H1 (cell line): Measurements from ENCODE around the gene MAP1LC3C. TPM values are rescaled to one million over a fixed set of nuclear protein-coding genes. Genes with fewer than 3 reads are reported as not detected.

Source experiments
- CTCF ChIA-PET: fragments of 300-600 bp; sonication (Branson Sonifier 250); formaldehyde crosslinking; loops from one replicate; lab custom pipeline; 2021; ENCODE audit not compliant: partially characterized antibody; lab: Charles Lee
- POLR2A ChIA-PET: fragments of 300-600 bp; sonication (Branson Sonifier 250); formaldehyde crosslinking; loops from one replicate; lab custom pipeline; 2021; ENCODE audit warnings: inconsistent platforms; ENCODE audit not compliant: partially characterized antibody; lab: Charles Lee
- DNase-seq, 2 experiments: peaks; one replicate each; pipeline versions ENCODE4 v3.0.0 to v3.0.0-alpha.2; 2010 to 2022; ENCODE audit warnings: low spot score in 2 of 2, low read depth in 1 of 2, mixed read lengths in 1 of 2
- FAIRE-seq: peaks from 2 replicates; lab custom pipeline; 2011; peaks lifted over from hg19 to GRCh38; lab: Jason Lieb, UNC
- H2AFZ ChIP-seq: 2 replicates; pipeline ENCODE4 v1.8.1; 2012; ENCODE audit warnings: low read length, inconsistent platforms
- H2AK5ac ChIP-seq: 2 replicates; pipeline ENCODE4 v1.6.1; 2013; ENCODE audit warnings: low read depth, low read length
- H2BK120ac ChIP-seq: replicated peaks from 2 replicates; pipeline ENCODE3; 2013; ENCODE audit warnings: low read depth, low read length, inconsistent platforms
- H2BK12ac ChIP-seq: 2 replicates; pipeline ENCODE4 v1.6.1; 2013; ENCODE audit warnings: low read depth, low read length
- H2BK15ac ChIP-seq: 2 replicates; pipeline ENCODE4 v1.6.1; 2013; ENCODE audit warnings: low read length
- H2BK20ac ChIP-seq: 2 replicates; pipeline ENCODE4 v1.6.1; 2013; ENCODE audit warnings: low read length
- H2BK5ac ChIP-seq: 2 replicates; pipeline ENCODE4 v1.6.1; 2013; ENCODE audit warnings: low read depth, low read length
- H3K14ac ChIP-seq: 2 replicates; pipeline ENCODE4 v1.6.1; 2013; ENCODE audit warnings: inconsistent platforms; ENCODE audit not compliant: insufficient read length
- H3K18ac ChIP-seq: 2 replicates; pipeline ENCODE4 v1.6.1; 2013; ENCODE audit warnings: low read length; ENCODE audit errors: extremely low read depth
- H3K23ac ChIP-seq: 2 replicates; pipeline ENCODE4 v1.6.1; 2013; ENCODE audit warnings: inconsistent platforms; ENCODE audit not compliant: insufficient read length
- H3K23me2 ChIP-seq: 2 replicates; pipeline ENCODE4 v1.6.1; 2013; ENCODE audit warnings: low read depth, low read length
- H3K27ac ChIP-seq: 2 replicates; pipeline ENCODE4 v1.6.1; 2011; ENCODE audit warnings: low read depth, low read length, inconsistent platforms
- H3K27me3 ChIP-seq, 4 experiments: replicated peaks in 1 of 4; 1 replicate in 1 of 4; 2 replicates in 3 of 4; pipeline versions ENCODE4 v1.6.1 to v1.8.1; 2011 to 2013; ENCODE audit warnings: low read length in 3 of 4, mild to moderate bottlenecking in 3 of 4, inconsistent platforms in 2 of 4, mixed read lengths in 2 of 4, moderate library complexity in 1 of 4; ENCODE audit not compliant: control insufficient read depth in 3 of 4, insufficient read depth in 3 of 4; ENCODE audit errors: extremely low read depth in 1 of 4
- H3K36me3 ChIP-seq, 4 experiments: 2 replicates each; pipeline versions ENCODE4 v1.6.1 to v1.8.1; 2011 to 2013; ENCODE audit warnings: mild to moderate bottlenecking in 4 of 4, low read length in 3 of 4, moderate library complexity in 2 of 4, control low read depth in 1 of 4, inconsistent platforms in 1 of 4; ENCODE audit not compliant: insufficient read depth in 4 of 4, control insufficient read depth in 2 of 4
- H3K4ac ChIP-seq: replicated peaks from 2 replicates; pipeline ENCODE3; 2013; ENCODE audit warnings: low read length, low read depth, mixed read lengths, inconsistent platforms; ENCODE audit not compliant: insufficient read length
- H3K4me1 ChIP-seq, 4 experiments: replicated peaks in 1 of 4; 1 replicate in 1 of 4; 2 replicates in 3 of 4; pipeline versions ENCODE4 v1.6.1 to v1.8.1; 2011 to 2013; ENCODE audit warnings: low read length in 3 of 4, inconsistent platforms in 2 of 4, mixed read lengths in 1 of 4; ENCODE audit not compliant: insufficient read depth in 4 of 4, control insufficient read depth in 3 of 4
- H3K4me2 ChIP-seq, 2 experiments: 2 replicates each; pipeline versions ENCODE4 v1.6.1 to v1.8.1; 2011 to 2013; ENCODE audit warnings: low read depth in 2 of 2, low read length in 2 of 2, control low read depth in 1 of 2, inconsistent platforms in 1 of 2, mild to moderate bottlenecking in 1 of 2; ENCODE audit not compliant: insufficient read depth in 1 of 2
- H3K4me3 ChIP-seq, 4 experiments: fragments of 200-600, 300-600 bp in 1 of 4; sonication (generic), shearing (Covaris generic), sonication (Bioruptor Twin) in 1 of 4; 2 replicates each; pipeline versions ENCODE4 v1.5.1 to v1.8.1; 2011 to 2016; ENCODE audit warnings: low read length in 4 of 4, low read depth in 3 of 4, control low read depth in 2 of 4, inconsistent platforms in 2 of 4, mild to moderate bottlenecking in 2 of 4, mixed read lengths in 1 of 4, moderate library complexity in 1 of 4; ENCODE audit not compliant: insufficient read depth in 2 of 4; ENCODE audit errors: extremely low read depth in 1 of 4
- H3K56ac ChIP-seq: replicated peaks from 2 replicates; pipeline ENCODE3; 2013; ENCODE audit warnings: low read depth, mild to moderate bottlenecking, mixed read lengths, low read length, inconsistent platforms; ENCODE audit not compliant: insufficient read length
- H3K79me1 ChIP-seq: 2 replicates; pipeline ENCODE4 v1.6.1; 2013; ENCODE audit warnings: low read depth, low read length, control low read depth
- H3K79me2 ChIP-seq, 2 experiments: 2 replicates each; pipeline versions ENCODE4 v1.6.1 to v1.8.1; 2012 to 2013; ENCODE audit warnings: low read length in 2 of 2, mild to moderate bottlenecking in 2 of 2, inconsistent platforms in 1 of 2; ENCODE audit not compliant: insufficient read depth in 2 of 2, control insufficient read depth in 1 of 2
- H3K9ac ChIP-seq, 4 experiments: replicated peaks in 1 of 4; 1 replicate in 1 of 4; 2 replicates in 3 of 4; pipeline versions ENCODE4 v1.6.1 to v1.8.1; 2011 to 2013; ENCODE audit warnings: low read depth in 3 of 4, low read length in 3 of 4, control low read depth in 2 of 4, mild to moderate bottlenecking in 2 of 4, moderate library complexity in 2 of 4, inconsistent platforms in 1 of 4; ENCODE audit errors: extremely low read depth in 1 of 4
- H3K9me3 ChIP-seq, 2 experiments: 2 replicates each; pipeline versions ENCODE4 v1.6.1 to v1.8.1; 2012 to 2013; ENCODE audit warnings: mild to moderate bottlenecking in 2 of 2, moderate library complexity in 2 of 2, control low read depth in 1 of 2, inconsistent platforms in 1 of 2, low read depth in 1 of 2, low read length in 1 of 2, mixed read lengths in 1 of 2; ENCODE audit not compliant: insufficient read depth in 2 of 2
- H4K20me1 ChIP-seq, 2 experiments: replicated peaks in 1 of 2; 2 replicates each; pipeline versions ENCODE3 to v1.8.1; 2011 to 2013; ENCODE audit warnings: inconsistent platforms in 2 of 2, low read length in 2 of 2, mild to moderate bottlenecking in 1 of 2; ENCODE audit not compliant: insufficient read depth in 2 of 2, control insufficient read depth in 1 of 2
- H4K5ac ChIP-seq: 2 replicates; pipeline ENCODE4 v1.6.1; 2013; ENCODE audit warnings: low read length, low read depth, mixed read lengths, inconsistent platforms; ENCODE audit not compliant: insufficient read length
- H4K8ac ChIP-seq: 2 replicates; pipeline ENCODE4 v1.8.0; 2013; ENCODE audit warnings: mild to moderate bottlenecking, moderate library complexity, low read length, inconsistent platforms; ENCODE audit not compliant: insufficient read depth; ENCODE audit errors: extremely low read depth
- H4K91ac ChIP-seq: replicated peaks from 2 replicates; pipeline ENCODE3; 2013; ENCODE audit warnings: low read length, mixed read lengths, inconsistent platforms; ENCODE audit not compliant: insufficient read length
- ATF3 ChIP-seq: IDR thresholded peaks from 2 replicates; pipeline ENCODE4 v1.6.1; 2011; ENCODE audit warnings: low read depth, mild to moderate bottlenecking, low read length; ENCODE audit not compliant: insufficient read depth
- CBX5 ChIP-seq: fragments of 300-800, 300-1000 bp; sonication (generic); IDR thresholded peaks from 2 replicates; pipeline ENCODE4 v1.7.1; 2016; ENCODE audit warnings: antibody characterized with exemption, low read length, low read depth
- SIN3A ChIP-seq, 2 experiments: IDR thresholded peaks in 1 of 2; conservative IDR thresholded peaks in 1 of 2; 2 replicates each; pipeline ENCODE4 v1.6.1; 2011 to 2012; ENCODE audit warnings: low read length in 2 of 2, improper control_type of control experiment in 1 of 2, low read depth in 1 of 2, mild to moderate bottlenecking in 1 of 2
- SP1 ChIP-seq: IDR thresholded peaks from 2 replicates; pipeline ENCODE4 v1.6.1; 2011; ENCODE audit warnings: low read depth, low read length
- polyA plus RNA-seq, 7 experiments: library from polyadenylated mRNA; depleted of rRNA in 3 of 7; stranded (reverse) in 5 of 7; unstranded in 2 of 7; fragments of >200 nt in 5 of 7; fragments of 200-250 nt in 2 of 7; gene quantifications; 1 replicate in 5 of 7; 2 replicates in 1 of 7; 4 replicates in 1 of 7; pipeline versions ENCODE4 v1.2.1 to v1.2.3, GENCODE V29; 2011 to 2013; ENCODE audit warnings: missing spikeins in 2 of 7, mixed read lengths in 2 of 7
- total RNA-seq: library from RNA; stranded (reverse); fragmentation: NEBNext Ultra II Directional; extraction: Animal tissue kit (Norgen Biotek cat#: 25700); gene quantifications from 2 replicates; pipeline ENCODE4 v1.2.1, GENCODE V29; 2021

The MAP1LC3C gene
- total and polyA plus RNA-seq, 2 of the 8 experiments (the other 6 are each of a cell fraction or from before 2014, with no cell fraction given) = 1.7 to 3.2 TPM

- Histone ChIP-seq H2BK20ac (no peak overlapping the region), H3K79me2 (no peaks in the 10 kb centered on the region), H3K27ac (no peak overlapping the region), H3K23me2 (no peaks in the 10 kb centered on the region), H3K4me2 (no peak overlapping the region), H3K36me3 (no peaks in the 10 kb centered on the region), H3K27me3 (no peaks in the 10 kb centered on the region), H3K23ac (no peak overlapping the region), H3K18ac (no peak overlapping the region), H3K4me1 (no peaks in the 10 kb centered on the region), H3K4me3 (no peak overlapping the region)
- TF ChIP-seq SP1 = no peak
- no peak for TF ChIP-seq CBX5
- no peak for TF ChIP-seq SIN3A (conservative IDR thresholded peaks at IDR 0.05 in 1 of 2, IDR thresholded peaks at IDR 0.05 in 1 of 2; ENCODE audit: low read depth in 1 of 2, low read length in 2 of 2)
- TF ChIP-seq ATF3 = no peak
- TF ChIP-seq, all 59 proteins: peak for 0
- CTCF ChIA-PET = no interaction called here
- no peak overlapping the region for H2BK15ac ChIP-seq
- no peak overlapping the region for H4K8ac ChIP-seq
- H4K20me1 ChIP-seq = no peaks in the 10 kb centered on the region
- no peak overlapping the region for H2AK5ac ChIP-seq
- no peak overlapping the region for H2BK120ac ChIP-seq
- H3K79me1 ChIP-seq = no peaks in the 10 kb centered on the region
- H3K4ac ChIP-seq = no peak overlapping the region
- H2AFZ ChIP-seq = no peak overlapping the region
- FAIRE-seq (no peak), DNase-seq (no peak)
- H3K9ac ChIP-seq = no peak overlapping the region
- H4K5ac ChIP-seq = no peak overlapping the region
- no peak overlapping the region for H3K14ac ChIP-seq
- no peaks in the 10 kb centered on the region for H3K9me3 ChIP-seq
- no peak overlapping the region for H2BK5ac ChIP-seq
- H2BK12ac ChIP-seq = no peak overlapping the region
- H4K91ac ChIP-seq = no peak overlapping the region
- no peak overlapping the region for H3K56ac ChIP-seq
- POLR2A ChIA-PET = no interaction called here
These were observed 35.2 kb downstream of the MAP1LC3C start for GRCh38 chr1:241963722-241964121.
